ENCODE measurements around the gene CLDN7.

Gene CLDN7

DNA sequence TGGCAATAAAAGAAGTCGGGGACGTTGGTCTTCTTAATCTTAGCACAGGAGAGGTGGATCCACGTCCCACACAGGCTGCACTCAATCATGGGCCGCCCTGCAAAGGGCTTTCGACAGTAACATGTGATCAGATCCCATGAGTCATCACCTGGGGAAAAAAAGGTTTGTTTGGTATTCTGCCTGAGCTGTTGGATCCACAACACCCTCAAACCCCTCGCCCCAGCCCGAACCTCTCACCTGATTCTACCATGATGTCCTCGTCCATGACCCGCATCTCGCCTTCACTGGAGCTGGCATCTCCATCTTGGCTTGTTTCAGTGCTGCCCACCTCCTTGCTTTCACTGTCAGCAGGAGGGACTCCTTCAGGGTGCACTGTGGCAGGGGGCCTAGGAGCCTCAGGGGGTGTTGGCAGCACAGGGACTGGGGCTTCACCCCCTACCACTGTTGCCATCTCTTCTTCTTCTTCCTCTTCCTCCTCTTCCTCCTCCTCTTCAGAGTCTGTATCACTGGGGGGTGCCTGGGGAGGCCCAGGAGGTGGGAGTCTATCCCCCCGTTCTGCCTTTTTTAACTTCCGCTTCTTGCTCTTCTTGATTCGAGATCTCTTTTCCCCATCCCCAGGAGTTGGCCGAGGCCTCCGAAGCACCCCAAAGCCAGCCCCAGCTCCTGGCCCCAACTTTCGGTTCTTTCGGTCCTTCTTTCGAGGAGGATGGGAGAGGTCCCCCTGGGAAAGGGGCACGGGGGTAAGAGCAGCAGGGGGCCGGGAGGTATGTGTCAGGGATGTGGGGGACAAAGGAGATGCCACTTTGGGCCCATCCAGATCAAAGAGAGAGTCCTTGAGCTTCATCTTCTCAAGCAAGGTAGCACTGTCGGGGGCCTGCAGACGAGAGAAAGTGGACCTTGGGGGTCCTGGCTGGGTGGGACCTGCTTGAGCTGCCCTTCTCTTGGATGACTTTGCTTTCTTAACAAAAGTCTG is 26.3 kb downstream of the CLDN7 start:
- no peak for DNase-seq

DNA sequence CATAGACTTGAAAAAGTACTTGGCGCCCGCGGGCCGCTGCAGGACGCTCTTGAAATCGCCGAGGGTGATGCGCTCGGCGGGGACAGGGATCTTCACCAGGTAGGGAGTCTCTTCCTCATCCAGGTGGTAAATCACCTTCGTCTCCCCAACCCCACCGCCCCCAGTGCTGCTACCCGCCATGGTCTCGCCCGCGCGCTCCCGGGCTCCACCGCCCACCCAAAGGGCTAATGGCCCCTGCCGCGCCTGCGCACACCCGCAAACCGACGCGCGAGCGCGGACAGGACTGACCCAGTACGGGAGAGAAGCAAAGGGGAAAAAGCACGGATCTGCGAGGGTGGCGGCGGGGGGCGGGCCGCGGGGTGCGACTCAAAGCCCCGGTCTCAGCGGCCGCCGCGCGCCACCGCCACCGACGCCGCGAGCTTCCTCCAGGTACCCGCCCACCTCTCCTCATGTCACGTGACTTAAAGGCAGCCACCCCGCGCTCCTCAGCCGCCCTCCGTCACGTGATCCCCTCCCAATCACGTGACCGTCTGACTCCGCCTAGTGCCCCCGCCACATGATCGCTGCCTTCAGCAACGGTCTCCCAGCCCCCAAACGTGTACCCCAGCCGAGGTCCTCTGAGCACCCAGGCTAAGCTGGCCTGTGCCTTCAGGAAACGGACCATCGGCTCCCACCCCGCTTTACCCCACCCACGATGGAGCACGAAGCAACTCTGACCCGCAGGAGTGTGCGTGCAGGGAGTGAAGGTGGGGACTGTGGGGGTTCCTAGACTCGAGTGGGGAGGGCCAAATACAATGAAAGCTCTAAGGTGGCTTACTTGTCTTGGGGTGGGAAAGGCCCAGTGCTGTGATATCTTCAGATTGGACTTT is 28.0 kb downstream of the CLDN7 start, which contains the start of gene DVL2:
Gene DVL2, minus strand, starts transcription at position 435 of the 869 bp plus-strand sequence. Its CDS starts 255 bp downstream, at position 180.
- DNase-seq: peak; percentile 94

DNA sequence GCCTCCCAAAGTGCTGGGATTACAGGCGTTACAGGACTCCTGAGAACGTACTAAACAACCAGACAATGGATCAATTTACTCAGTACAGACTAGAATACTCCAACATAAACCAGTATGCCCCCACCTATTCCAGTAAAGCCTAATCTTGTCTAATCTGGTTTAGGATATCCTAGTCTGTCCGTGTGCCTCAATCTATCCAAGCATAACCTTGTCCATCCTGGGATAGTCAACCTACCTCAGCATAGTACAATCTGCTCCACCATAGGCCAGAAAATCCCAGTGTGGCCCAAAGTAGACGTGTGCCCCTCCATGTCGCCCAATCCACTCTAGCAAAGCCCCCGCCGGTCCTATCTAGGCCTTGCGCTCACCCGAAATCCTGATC is 28.6 kb downstream of the CLDN7 start:
- DNase-seq: peak; percentile 62

DNA sequence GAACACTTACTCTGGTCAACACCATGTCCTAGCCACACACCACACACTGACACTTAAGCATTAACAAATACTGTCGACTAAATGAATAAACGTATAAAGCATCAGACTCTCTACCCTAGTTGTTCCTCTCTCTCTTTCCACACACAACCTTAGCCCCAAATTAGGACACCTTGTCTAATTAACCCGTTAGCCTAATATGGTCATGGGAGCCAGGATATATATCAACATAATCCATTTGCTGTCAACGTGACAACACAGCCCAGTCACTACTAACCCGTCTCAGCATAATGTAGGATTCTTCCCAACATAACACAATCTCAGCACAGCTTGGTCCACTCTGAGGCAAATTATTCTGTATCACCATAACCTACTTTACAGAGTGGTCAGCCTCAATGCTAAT is 30.2 kb downstream of the CLDN7 start:
- DNase-seq: no peak

DNA sequence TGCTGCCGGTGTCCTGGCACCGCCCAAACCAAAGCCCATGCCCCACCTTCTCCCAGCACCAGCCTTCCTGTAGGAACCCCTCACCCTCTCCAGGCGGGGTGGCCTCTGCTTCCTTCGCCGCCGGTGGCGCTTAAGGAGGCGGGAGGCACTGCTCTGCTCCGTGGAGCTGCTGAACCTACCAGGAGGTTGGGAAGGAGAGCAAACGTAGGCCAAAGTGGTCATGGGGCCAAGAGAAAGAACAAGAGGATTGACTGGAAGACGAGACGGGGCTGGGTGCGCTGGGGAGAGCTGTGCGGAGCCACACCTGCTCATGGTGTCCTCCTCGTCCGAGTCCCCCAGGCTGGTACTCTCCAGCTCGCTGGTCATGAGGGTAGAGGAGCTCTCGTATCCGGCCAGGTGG is 32.8 kb downstream of the CLDN7 start:
- no peak for DNase-seq

DNA sequence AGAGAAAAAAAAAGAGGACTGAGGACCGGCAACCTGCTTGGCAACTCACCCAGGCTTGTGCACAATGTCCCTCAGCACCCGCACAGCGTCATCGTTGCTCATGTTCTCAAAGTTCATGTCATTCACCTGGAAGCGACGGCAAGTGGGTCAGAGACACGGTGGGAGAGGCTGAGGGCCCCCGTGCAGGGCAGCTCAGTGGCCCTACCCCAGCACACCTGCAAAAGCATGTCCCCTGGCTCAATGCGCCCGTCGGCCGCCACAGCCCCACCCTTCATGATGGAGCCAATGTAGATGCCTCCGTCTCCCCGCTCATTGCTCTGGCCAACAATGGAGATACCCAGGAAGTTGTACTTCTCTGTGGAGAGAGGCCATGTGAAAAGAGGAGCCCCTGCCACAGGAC is 33.4 kb downstream of the CLDN7 start:
- DNase-seq: no peak

DNA sequence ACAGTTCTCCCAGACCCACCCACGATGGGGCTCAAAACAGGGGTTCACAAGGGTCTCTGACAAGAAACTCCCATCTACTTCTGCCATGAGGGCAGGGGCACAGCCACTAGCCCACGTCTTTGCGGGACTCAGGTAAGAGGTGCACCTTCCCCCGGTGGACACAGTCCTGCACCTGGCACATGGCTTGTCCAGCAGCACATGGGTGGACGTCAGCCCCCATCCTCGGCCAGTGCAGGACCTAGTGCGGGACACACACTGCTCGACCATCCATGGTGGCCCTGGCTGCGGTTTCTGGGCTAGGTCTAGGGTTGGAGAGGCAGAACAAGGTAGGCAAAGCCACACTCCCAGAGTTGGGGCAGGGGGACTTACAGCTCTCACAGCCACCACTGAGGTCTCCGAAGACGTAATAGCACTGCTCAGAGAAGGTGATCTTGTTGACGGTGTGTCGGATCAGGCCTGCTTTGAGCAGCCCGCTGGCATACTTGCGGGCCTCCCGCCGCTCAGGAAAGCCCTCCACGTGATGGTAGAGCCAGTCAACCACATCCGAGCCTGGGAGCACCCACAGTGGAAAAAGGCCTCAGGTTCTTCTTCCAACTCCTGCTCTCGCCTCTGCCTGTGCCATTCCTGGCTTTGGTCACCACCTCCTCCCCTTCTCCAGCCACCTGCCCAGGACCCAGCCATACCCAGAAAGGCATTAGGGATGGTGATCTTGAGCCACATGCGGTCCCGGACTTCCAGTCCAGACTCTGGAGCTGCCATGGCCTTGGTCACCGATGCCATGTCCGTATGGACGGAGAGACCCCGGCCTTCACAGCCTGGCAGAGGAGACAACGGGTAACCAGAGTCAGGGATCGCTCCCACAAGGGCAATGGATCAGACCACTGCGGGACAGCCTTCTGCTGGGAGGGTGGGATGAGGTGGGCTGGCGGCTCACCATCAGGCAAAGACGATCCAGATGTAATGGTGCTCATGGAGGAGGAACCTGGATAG is 35.3 kb downstream of the CLDN7 start:
- DNase-seq: no peak

DNA sequence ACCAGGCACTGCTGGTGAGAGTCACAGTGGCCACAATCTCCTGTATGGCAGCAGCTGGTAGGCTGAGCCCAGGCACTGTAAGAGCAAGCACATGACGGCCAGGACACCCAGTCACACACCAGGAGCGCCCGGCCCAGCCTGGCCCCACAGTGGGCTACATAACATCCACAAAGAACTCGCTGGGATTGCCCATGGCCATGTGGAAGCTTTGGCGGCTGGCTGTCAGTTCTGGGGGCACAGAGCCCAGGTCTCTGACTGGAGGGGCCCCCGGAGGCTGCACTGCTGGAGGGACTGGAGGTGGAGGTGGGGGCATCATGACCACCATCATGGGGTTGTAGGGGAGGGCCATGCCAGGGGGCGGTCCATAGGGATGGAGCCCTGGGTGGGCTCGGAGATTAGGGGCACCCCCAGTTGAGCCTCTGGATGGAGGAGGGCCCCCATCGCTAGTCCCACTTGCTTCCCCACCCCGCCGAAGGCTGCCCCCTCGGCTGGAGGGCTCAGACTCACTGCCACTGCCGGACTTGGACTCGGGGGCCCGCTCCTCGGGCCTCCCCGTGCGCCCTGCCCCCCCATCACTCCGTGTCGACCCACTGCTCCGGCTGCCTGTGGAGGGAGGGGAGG is 36.5 kb downstream of the CLDN7 start:
- DNase-seq: no peak

DNA sequence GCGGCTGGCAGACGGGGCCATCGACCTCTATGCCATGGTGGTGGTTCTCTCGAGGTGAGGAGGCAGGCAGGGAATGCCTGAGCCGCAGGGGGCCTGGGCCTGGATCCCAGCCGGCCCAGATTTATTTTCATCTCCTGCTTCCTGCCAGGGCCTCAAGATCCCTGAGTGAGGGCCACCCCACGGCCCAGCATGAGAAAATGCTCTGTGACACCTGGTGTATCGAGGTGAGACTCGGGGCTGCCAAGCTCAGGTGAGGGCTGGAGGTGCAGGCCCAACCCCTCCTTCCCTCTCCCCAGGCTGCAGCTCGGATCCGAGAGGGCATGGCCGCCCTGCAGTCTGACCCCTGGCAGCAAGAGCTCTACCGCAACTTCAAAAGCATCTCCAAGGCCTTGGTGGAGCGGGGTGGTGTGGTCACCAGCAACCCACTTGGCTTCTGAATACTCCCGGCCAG is 37.6 kb downstream of the CLDN7 start:
- no peak for DNase-seq

DNA sequence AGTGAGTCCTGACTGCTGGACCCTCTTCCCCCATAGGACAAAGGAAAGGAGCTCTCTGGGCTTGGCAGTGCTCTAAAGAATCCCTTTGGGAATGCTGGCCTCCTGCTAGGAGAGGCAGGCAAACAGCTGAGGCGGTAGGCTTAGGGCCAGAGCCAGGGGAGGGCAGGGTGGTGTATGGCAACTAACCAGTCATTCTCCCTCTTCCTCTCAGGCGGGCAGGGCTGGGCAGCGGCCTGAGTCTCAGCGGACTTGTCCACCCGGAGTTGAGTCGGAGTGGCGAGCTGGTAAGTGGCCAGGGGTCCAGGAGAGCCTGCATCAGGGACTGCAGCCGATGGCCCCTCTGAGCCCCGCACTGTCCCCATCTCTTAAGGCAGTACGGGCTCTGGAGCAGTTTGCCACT is 38.2 kb downstream of the CLDN7 start:
- DNase-seq: no peak

DNA sequence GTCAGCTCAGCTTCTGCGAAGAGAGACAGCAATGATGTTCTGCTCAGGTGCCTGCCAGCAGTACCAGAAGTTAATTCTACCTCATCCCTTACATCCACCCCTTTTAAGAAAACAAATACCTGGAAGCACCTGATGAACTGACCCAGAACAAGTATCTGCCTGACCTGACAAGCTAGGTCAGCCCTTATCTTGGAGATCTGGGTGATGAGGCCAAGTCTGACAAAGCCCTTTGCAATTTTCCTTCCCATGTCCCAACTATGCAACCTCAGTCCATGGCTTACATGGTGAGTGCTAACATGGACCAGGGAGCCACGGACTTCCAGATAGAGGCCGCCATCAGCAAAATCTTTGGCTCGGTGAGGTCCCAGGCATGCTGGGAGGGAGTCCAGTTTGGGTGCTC is 38.9 kb downstream of the CLDN7 start:
- DNase-seq: no peak

DNA sequence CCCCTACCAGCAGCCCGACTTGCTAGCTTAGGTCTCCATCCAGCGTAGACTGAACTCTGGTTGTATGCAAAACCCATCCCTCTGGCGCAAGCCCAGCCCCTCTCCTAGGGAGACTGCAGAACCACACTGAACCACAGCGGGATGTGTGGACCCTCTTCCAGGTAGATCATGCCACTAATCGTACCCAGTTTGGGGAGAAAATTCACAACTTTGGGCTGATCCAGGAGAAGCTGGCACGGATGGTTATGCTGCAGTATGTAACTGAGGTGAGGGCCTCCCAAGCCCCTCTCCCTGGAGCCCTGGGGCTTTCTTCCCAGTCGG is 39.3 kb downstream of the CLDN7 start:
- no peak for DNase-seq

DNA sequence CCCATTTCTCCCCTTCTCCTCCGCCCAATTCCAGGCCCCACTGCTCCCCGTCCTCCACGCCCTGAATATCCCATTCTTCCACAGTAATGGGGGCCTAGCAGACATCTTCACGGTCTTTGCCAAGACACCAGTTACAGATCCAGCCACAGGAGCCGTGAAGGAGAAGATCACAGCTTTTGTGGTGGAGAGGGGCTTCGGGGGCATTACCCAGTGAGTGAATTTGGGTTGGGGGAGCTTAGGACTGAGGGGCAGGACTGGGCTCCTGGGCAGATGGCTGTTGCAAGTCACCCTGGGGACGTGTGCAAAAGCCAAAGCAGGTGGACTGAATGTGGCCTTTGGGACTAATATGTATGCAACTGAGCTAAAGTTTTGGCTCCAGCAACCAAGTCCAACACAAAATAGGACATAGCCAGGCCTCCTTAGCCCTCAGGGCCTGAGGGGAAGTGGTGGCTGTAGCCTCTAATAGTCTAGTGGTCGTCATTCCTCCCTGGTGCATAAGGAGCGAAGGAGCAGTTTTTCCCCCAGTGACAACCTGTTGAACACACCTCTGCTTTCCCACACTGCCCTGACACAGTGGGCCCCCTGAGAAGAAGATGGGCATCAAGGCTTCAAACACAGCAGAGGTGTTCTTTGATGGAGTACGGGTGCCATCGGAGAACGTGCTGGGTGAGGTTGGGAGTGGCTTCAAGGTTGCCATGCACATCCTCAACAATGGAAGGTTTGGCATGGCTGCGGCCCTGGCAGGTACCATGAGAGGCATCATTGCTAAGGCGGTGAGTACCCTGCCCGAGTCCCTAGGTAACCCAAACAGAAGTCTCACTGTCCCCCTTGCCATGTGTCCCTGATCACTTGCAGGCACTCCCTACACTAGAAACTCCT is 39.9 kb downstream of the CLDN7 start:
- no peak for DNase-seq

DNA sequence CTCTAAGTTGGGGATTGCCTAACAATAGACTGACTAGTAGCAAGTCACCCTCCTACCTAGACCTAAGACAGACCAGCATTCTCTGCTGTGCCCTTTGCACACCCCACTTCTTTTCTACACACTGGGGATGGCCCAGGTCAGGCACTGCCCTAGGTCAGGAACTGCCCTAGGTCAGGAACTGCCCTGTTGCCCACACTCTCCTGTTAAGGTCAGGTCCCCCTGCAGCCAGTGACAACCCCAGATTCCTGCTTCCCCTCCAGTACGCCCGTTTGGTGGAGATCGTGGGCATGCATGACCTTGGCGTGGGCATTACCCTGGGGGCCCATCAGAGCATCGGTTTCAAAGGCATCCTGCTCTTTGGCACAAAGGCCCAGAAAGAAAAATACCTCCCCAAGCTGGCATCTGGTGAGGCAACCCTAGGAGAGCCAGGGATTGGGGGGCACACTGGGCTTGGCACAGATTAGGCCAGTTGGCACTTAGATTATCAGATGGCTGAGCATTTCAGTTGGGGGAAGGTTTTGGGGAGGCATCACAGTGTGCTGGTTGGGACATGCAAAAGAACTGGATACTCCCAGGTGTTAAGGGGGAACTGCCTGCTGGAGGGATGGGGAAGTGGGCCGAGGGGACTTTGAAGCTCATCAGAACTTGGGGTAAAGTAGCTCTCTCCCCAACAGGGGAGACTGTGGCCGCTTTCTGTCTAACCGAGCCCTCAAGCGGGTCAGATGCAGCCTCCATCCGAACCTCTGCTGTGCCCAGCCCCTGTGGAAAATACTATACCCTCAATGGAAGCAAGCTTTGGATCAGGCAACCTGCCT is 40.8 kb downstream of the CLDN7 start:
- DNase-seq: no peak

DNA sequence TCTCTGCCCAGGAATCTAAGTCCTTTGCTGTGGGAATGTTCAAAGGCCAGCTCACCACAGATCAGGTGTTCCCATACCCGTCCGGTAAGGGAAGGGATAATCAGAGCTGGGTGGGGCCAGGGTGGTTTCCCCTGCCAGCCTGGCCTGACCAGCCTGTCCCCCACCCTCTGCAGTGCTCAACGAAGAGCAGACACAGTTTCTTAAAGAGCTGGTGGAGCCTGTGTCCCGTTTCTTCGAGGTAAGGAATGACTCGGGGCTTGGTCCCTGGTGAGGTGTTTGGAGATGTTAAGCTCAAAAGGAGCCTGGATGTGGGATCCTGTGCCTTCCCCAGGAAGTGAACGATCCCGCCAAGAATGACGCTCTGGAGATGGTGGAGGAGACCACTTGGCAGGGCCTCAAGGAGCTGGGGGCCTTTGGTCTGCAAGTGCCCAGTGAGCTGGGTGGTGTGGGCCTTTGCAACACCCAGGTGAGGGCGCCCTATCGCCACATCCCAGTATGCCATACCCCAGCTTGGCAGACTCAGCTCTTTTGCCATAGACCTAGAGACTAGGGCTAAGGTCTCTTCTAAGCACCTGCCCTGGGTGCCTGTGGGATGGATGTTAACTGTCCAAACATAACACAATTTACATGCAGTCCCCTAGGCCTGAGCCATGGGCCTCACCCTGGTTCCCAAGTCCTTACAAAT is 41.5 kb downstream of the CLDN7 start:
- peak; percentile 14 for DNase-seq

DNA sequence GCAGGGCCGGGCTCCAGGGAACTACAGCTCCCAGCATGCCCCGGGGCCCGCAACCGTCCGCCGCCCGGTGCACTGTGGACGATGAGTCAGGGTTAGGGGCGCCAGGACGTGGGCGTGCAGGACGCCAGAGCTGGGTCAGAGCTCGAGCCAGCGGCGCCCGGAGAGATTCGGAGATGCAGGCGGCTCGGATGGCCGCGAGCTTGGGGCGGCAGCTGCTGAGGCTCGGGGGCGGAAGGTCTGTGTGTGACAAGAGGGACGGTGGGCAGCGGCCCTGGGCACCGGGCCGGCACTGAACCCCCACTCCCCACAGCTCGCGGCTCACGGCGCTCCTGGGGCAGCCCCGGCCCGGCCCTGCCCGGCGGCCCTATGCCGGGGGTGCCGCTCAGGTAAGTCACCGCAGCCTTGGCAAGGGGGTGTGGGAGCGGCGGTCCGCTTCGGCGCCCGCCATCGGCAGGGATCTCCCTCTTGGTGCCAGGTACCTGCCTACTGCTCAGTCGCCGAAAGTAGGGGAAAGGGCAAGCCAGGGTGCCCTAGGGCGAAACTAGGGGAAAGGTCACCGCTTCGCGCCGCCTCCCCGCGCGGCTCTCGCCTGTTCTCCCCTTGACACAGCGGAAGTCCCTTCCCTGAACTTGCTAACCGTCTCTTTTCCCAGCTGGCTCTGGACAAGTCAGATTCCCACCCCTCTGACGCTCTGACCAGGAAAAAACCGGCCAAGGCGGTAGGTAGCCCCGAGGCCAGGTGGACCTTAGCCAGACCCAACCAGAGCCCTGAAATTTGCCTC is 42.3 kb downstream of the CLDN7 start, which contains the start of the genes ACADVL and DLG4:
Gene ACADVL, plus strand, starts transcription at position 127 of the 781 bp plus-strand sequence. Its CDS starts 47 bp downstream, at position 174.
Gene DLG4, minus strand, starts transcription at position 25 of the 781 bp plus-strand sequence.
- peak; percentile 65 for DNase-seq

DNA sequence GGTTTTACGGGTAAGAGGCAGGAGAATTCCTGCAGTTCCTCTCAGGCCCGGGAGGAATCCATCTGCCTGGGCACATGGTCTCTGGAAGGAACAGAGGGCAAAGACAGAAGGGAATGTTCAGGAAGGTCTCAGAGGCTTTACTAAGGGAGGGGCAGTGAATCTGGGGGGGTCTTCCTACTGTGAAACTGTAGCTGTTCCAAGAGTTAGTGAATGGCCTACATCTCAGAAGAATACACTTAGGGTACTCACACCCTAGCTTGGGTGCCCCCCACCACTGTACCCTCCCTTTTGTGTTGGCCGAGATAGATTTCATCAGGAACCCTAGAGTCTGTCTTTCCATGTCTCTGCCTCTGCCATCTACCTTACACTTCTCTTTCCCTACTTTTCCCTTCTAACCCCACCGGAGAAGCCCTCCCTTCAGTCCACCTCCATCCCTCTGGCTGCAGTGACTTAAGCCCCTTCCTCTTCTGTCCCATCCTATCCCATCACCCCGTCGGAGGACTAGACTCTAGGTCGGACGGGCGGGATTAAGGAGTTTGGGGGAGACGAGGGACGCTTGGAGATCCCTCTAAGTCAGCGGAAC is 43.0 kb downstream of the CLDN7 start:
- no peak for DNase-seq

DNA sequence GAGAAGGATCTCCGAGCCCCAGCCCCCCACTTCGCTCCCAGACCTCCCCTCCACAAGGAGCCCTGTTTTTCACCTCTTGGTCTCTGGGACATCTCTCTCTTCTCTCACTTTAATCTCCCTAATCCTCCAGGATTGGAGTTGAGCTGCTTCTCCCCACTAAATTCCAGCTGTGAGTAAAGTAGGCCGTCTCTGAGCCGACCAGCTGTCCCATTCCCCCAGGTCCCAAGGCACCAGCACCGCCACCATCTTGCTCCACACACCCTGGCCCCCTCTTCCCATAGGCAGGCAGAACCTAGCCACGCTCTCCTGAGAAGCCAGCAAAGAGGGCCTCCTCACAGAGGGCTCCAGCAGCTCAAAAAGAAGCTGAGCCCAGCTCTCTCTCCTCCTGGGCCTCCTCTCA is 43.5 kb downstream of the CLDN7 start:
- no peak for DNase-seq
